AG08395 (cell line): ENCODE data around the gene ANAPC15.

Experiments
- DNase-seq: peaks from one replicate; pipeline ENCODE4 v3.0.0; 2012; ENCODE audit warnings: mixed read lengths, low spot score

Gene ANAPC15

DNA sequence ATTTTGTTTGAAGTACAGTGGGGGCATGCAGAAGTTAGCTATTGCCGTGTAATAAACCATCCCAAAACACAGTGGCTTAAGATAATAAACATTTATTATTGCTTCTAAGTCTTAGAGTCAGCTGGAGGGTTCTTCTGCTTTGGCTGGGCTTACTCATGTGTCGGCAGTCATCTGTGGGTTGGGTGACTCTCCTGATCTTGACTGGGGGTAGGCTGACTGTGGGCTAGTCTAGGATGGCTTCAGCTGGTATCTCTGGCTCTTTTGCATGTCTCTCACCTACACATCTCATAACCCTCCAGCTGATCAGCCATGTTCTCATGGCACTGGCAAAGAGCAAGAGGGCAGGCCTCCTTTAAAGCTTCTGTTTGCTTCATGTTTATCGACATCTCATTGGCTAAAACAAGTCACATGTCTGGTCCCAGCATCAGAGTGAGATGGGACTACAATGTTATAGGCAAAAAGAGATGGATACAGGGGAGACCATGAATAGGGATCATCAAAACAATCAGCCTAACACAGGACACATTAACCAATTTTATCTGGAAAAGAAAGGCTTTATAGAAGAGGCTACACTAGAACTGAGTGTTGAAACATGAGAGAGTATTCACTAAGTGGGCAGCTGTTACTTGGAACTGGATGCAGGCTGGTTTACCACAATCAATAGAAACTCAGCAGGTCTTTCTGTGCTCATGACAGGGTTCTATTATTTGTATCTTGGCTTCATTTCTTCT lies 26.7 kb downstream of the ANAPC15 start:
- no peak for DNase-seq

DNA sequence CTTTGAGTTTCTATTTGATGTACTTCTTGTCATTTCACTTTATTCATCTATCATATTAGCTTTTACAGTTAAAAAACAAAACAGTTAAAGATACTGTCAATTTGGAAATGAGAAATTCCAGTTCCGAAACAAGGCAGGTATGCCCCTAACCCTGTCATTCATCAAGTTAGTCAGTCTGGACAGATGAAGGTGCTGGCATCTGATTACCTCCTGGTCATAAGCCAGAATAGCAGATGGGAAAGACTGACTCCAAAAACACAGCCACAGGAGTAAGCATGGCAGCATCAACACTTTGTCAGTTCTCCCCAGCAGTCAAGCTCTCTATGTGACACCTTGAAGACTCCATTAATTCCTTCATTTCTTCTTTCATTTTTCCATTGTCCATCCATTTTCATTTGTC lies 27.5 kb downstream of the ANAPC15 start:
- DNase-seq: no peak

- no peak for DNase-seq
Observed at GRCh38 chr11:72084076-72084475, 28.4 kb downstream of the ANAPC15 start.

DNA sequence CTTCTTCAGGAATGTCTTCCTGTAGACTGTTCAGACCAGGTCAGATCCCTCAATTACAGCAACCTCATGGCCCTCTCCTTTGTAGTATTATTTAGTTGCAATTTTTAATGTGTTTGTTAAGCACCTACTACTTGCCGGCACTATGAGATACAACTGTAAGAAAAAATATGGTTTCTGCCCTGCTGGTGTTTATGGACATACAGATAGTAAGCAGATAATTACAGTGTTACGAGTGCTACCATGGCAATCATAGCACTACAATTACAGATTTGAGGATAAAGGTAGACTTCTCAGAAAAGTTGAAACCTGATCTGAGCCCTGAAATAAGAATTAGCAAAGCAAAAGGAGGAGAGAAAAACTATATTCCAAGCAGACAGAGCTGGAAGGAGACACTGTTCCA lies 29.1 kb downstream of the ANAPC15 start:
- no peak for DNase-seq

- no peak for DNase-seq
Observed at GRCh38 chr11:72081821-72082453, 30.6 kb downstream of the ANAPC15 start.

DNA sequence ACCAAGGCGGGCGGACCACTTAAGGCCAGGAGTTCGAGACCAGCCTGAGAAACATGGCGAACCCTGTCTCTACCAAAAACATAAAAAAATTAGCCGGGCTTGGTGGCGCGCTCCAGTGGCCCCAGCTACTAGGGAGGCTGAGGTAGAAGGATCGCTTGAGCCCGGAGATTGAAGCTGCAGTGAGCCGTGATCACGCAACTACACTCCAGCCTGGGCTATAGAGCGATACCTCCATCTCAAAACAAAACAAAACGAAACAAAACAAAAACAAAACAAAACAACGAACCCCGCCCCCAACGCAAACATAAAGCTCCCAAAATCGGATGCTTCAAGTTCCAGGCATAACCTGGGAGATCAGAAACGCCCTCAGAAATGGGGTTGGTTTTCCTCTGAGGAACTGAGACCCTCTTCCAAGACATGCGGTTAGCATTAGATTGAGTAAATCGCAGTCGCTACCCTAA lies 31.3 kb downstream of the ANAPC15 start:
- DNase-seq: no peak

GRCh38 chr11:72080326-72081183 lies 31.9 kb downstream of the ANAPC15 start, which contains the start of the genes LRRC51 and NUMA1:
Gene LRRC51, plus strand, starts transcription at chr11:72080850. Its CDS starts 8,234 bp downstream, at chr11:72089084.
Gene NUMA1, minus strand, starts transcription at chr11:72080542. Its CDS starts 44,599 bp downstream, at chr11:72035943.
- DNase-seq: peak; percentile 95

DNA sequence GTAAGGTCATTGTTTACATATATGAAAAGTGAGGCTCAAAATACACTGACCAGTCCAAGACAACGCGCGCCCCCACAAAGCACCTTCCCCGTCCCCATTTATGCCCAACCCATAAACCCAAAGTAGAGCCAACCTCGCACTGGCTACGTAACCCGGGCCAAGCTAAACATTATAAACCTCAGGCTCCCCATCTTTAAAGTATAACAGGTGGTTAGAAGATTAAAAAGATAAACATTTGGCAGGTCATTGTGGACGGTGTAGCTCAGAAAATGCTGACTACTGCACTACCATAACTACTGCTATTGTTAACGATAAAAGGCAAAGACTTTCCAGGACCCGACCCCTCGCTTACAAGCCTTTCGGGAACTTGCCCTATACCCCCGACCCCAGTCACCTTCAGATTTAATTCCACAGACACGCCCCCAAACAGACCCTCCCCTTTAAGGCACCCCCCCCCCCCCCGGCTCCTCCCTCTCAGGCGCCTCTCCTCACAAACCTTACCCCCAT lies 32.6 kb downstream of the ANAPC15 start:
- peak; percentile 31 for DNase-seq

DNA sequence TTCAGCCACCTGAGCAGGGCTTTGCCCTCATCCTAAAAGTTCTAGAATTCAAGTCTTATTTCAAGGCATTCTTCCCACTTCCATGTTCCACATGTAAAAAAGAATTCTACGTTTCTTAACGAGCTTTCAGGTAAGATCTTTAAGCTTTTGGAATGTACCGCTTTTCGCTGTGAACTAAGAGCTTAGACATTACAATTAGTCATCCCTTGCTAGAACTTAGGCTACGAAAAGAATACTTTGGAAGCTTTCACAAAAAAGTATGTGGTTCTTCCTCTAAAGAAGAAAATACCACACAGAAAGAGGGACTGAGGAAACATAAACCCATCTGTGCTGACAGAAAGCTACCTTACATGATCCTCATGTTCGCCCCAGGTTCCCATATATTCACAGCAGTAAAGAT lies 34.0 kb downstream of the ANAPC15 start:
- no peak for DNase-seq

DNA sequence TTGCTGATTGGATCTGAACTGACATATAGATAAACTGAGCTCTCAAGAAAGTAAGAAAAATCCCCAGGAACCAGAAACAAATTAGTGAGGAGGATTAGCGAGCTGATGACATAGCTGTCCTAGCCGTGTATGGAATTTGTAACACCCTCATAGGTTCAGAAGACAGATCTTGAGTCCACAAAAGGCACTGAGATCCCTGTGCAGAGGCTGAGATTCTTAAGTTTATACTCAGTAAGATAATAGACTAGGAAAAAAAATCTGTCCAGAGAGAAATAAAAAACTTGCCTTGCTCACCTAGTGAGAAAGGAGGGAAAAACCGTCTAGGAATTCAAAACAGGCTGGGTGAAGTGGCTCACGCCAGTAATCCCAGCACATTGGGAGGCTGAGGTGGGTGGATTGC lies 36.7 kb downstream of the ANAPC15 start:
- DNase-seq: no peak

DNA sequence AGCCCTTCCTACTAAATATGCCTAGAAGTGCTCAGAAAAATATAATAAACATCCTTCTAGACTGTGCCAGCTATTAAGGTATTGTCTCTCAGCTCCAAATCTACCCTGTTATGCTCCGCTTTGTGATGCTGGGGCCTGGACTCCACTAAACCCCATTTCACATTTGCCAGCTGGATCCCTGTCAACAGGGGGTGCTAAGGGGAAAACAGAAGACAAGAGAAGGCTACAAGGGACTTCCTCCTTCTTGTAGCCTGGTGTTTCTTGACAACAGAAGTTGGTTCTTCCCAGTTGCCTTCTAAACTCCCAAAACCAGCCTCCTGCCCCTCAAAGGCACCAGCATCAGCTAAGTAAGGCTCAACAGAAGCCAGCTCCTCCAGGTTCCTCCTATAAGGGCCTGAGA lies 37.4 kb downstream of the ANAPC15 start:
- DNase-seq: no peak

DNA sequence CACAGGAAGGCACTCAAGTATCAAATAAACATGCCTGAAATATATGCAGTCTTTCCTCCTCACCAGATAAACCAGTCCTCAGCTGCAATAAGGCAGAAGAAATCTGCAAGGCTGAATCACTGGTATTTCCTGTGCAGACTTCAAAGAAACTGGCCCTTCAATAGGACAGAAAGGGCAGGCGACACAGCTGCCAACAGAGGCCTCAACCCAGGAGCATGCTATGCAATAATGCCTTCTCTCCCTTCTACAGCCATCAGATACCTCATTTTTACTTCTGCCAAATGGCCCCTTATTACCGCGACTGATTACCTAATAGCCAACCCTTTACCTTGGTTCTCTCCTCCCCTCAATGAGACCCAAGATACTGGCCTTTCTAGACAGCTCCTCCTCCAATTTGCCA lies 40.1 kb downstream of the ANAPC15 start:
- DNase-seq: peak; percentile 66

GRCh38 chr11:72070491-72070890 lies 42.0 kb downstream of the ANAPC15 start:
- DNase-seq: no peak

DNA sequence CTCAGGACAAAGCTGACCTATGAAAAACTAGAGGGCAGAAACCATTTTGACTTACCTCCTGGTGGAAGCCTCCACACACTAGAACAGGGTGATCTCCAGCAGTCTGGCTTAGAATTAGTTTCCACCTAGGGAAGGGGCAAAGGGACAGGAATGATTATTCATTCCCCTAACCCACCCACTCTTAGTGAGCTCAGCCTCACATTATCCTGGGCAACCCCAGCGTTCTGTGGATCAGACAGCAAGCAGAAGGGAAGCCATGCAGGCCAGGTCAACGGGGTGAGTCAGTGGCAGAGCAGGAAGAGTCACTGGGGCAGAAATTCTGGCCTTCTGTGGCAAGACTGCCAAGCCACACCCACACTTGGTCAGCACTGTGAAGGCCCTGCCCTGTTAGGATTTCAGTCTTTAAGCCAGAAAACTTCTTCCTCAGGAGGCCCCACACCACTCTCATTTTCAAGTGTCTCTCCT lies 42.7 kb downstream of the ANAPC15 start:
- peak; percentile 90 for DNase-seq

- no peak for DNase-seq
Observed at GRCh38 chr11:72069200-72069599, 43.3 kb downstream of the ANAPC15 start.

- DNase-seq: no peak
Observed at GRCh38 chr11:72067676-72068075, 44.8 kb downstream of the ANAPC15 start.

DNA sequence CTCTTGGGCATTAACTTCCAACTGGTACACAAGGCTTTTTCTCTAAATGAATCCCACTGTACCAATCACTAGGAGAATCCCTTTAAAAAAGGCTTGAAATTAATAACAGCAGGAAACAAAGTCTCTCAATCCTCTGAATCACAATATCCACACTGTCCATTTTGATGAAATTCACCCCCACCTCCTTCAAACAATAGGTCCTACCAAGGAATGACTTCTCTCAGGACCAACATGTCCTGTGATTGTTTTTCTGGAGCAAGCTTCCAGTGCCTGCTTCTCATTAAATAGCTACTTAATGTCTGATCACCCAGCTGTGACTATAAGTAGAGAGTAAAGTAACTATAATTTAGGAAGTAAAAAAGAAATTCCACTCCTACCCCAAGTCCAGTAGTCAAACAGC lies 45.2 kb downstream of the ANAPC15 start:
- no peak for DNase-seq

DNA sequence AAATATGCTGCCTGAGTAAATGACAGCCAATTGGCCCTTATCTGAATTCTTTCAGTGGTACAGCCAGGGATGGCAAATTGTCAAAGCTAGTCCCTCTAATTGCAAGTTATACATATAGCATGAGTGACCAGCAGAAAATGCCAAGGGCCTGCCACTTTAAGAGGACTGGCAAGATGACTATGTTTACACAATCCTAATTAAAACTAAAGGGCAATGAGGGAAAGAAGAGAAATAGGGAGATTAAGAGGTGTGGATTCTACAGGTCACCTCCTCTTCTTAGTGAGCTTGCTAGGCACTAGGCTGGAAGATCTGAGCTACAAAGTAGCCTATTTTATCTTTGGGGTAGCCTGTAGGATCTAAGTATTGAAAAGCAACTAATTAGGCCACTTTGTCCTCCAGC lies 45.6 kb downstream of the ANAPC15 start:
- no peak for DNase-seq

- DNase-seq: no peak
Observed at GRCh38 chr11:72061739-72062396, 50.6 kb downstream of the ANAPC15 start.
